ENCODE results near the gene CCDC117.

CCDC117 gene

GRCh38 chr22:28833276-28833923, 60.9 kb downstream of the CCDC117 start:
- Mint-ChIP-seq H3K9me3 (no peaks in the 10 kb centered on the region), H3K27me3 (peaks cover 3% of the 10 kb centered on the region), H3K27ac (no peak overlapping the region), H3K4me1 (peaks cover 18% of the 10 kb centered on the region), H3K4me3 (no peak overlapping the region), H3K36me3 (peaks cover 12% of the 10 kb centered on the region)
- CTCF ChIA-PET, result interaction anchor here (1.0 to 6.1 kb wide), 4 partner anchors 21 to 233 kb away, joined by 3 to 59 read pairs (median 11); no protein-coding TSS in a partner anchor
- DNase-seq, result no peak

GRCh38 chr22:28835630-28836189, 63.2 kb downstream of the CCDC117 start:
- no peak overlapping the region for H3K27ac Mint-ChIP-seq
- H3K27me3 Mint-ChIP-seq, result peaks cover 3% of the 10 kb centered on the region
- no peak overlapping the region for H3K4me3 Mint-ChIP-seq
- no peak for DNase-seq
- CTCF ChIA-PET, result no interaction called here
- no peaks in the 10 kb centered on the region for H3K9me3 Mint-ChIP-seq
- H3K36me3 Mint-ChIP-seq, result peaks cover 10% of the 10 kb centered on the region
- H3K4me1 Mint-ChIP-seq, result peaks cover 6% of the 10 kb centered on the region

GRCh38 chr22:28837640-28838039, 65.1 kb downstream of the CCDC117 start:
- Mint-ChIP-seq H3K4me1 (peaks cover 3% of the 10 kb centered on the region), H3K27me3 (peaks cover 3% of the 10 kb centered on the region), H3K9me3 (no peaks in the 10 kb centered on the region), H3K4me3 (no peak overlapping the region), H3K27ac (no peak overlapping the region), H3K36me3 (peaks cover 3% of the 10 kb centered on the region)
- DNase-seq, result no peak
- CTCF ChIA-PET, result no interaction called here
